ENCODE results near the gene DDX31.

DDX31 gene

DNA sequence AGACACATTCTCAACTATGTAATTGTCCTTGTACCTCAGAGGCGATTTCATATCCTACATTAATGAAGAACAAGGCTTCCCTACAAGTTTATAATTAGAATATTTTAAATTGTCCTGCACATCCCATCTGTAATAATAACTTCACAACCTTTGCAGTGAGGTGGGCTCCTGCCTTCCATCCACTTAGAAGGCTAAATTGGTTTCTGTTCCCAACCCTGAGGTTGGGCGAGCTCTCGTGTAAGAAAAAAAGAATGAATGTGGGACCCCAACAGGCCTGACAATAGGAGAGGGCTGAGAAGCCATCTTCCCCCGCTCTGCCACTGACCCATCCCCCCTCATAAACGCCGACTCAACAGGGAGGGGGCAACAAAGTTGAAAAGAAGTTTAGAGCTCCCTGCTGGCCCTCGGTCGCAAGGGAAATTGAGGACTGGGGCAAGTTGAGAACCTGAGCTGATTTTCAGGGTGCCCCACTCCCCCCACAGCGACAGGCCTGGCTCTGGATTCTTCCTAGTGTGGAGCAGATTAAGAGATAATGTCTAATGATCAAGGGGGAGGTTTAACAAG lies 78.0 kb downstream of the DDX31 start:
- ChIA-PET CTCF (no interaction called here), POLR2A (no interaction called here)
- DNase-seq (ENCODE audit: extremely low spot score) = no peak
- TF ChIP-seq BHLHE40 (IDR thresholded peaks at IDR 0.05; ENCODE audit: borderline replicate concordance) (no peak), HDGF (IDR thresholded peaks at IDR 0.05; ENCODE audit: borderline replicate concordance) (no peak)

DNA sequence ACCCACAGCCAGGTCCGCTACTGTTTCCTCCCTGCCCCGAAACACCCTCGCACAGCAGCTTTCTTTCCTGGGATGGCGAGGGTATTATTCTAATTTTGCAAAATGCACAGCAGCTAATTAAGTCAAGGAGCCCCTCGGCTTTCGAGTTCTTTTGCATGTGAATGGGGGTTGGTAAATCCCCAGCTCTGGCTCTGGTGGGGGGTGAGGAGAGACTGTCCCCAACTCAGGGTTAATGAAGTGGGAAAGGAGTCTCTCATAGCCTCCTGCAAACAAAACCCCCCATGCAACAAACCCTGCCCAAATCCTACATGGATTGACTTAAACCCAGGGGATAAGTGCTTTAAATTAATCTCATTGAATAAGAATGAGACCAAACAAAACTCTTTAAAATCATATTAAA lies 78.5 kb downstream of the DDX31 start:
- no peak for DNase-seq (ENCODE audit: extremely low spot score)
- CTCF ChIA-PET = no interaction called here
- TF ChIP-seq L3MBTL2 (conservative IDR thresholded peaks at IDR 0.05) (no peak), SP1 (IDR thresholded peaks at IDR 0.05) (no peak), CTBP1 (IDR thresholded peaks at IDR 0.05; ENCODE audit: borderline replicate concordance) (no peak), PKNOX1 (IDR thresholded peaks at IDR 0.05) (no peak), LEF1 (IDR thresholded peaks at IDR 0.05; ENCODE audit: borderline replicate concordance) (no peak), FOXM1 (IDR thresholded peaks at IDR 0.05; ENCODE audit: borderline replicate concordance) (no peak), TARDBP (IDR thresholded peaks at IDR 0.05) (no peak), NFRKB (IDR thresholded peaks at IDR 0.05) (no peak), ZNF384 (IDR thresholded peaks at IDR 0.05) (no peak), SUZ12 (IDR thresholded peaks at IDR 0.05) (no peak), HDGF (IDR thresholded peaks at IDR 0.05; ENCODE audit: borderline replicate concordance) (no peak), FOXA1 (IDR thresholded peaks at IDR 0.05) (no peak), ELF4 (IDR thresholded peaks at IDR 0.05) (no peak), ARNT (IDR thresholded peaks at IDR 0.05) (no peak), FOXK2 (IDR thresholded peaks at IDR 0.05) (no peak)
- POLR2A ChIA-PET = no interaction called here

DNA sequence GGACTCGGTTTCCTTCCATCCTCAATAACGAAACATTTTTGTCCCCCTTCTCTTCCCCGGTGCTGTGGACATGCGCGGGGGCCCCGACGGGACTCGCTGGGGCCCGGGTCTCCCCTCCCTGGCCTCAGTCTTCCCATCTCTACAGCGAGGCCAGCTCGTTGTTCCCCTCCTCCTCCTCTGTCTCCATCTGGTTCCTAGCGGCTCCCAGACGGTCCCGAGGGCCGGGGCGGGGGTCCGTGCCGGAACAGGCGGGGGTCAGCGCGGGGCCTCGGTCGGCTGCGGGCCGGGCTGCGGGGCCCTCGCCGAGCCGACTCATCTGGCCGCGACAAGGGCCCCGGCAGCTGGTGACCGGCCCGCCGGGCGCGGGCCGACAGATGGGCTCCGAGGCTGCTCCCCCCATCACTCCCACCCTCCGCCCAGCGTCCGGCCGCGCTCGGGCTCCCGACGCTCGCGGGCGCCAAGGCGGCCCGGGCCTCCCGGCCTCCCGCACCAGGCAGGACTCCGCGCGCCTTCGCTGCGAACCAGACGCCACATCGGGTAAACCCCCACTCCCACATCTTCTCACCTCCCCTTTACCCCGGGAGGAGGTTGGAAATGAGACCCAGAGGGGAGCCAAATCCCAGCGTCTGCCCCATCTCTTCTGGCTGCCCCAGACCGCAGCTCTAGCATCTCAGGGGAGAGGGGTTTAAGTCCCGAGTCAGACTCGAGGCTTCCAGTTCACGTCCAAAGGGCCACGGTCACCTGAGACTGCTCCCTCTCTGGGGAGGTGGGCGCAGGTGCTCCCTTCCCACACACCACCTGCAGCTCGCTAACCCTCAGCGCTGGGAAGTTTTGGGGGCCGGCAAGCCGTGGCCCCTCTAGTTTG lies 79.2 kb downstream of the DDX31 start:
- POLR2A ChIA-PET = no interaction called here
- CTCF ChIA-PET = no interaction called here
- no peak for TF ChIP-seq HDGF (IDR thresholded peaks at IDR 0.05; ENCODE audit: borderline replicate concordance)
- TF ChIP-seq FOXK2 (IDR thresholded peaks at IDR 0.05) = no peak
- TF ChIP-seq ELF4 (IDR thresholded peaks at IDR 0.05) = no peak
- no peak for TF ChIP-seq PKNOX1 (IDR thresholded peaks at IDR 0.05)
- TF ChIP-seq L3MBTL2 (conservative IDR thresholded peaks at IDR 0.05) = no peak
- TF ChIP-seq SP1 (IDR thresholded peaks at IDR 0.05) = no peak
- TF ChIP-seq SUZ12 (IDR thresholded peaks at IDR 0.05) = no peak
- no peak for TF ChIP-seq LEF1 (IDR thresholded peaks at IDR 0.05; ENCODE audit: borderline replicate concordance)
- TF ChIP-seq ZNF384 (IDR thresholded peaks at IDR 0.05) = no peak
- TF ChIP-seq FOXM1 (IDR thresholded peaks at IDR 0.05; ENCODE audit: borderline replicate concordance) = no peak
- TF ChIP-seq CTBP1 (IDR thresholded peaks at IDR 0.05; ENCODE audit: borderline replicate concordance) = no peak
- no peak for TF ChIP-seq BHLHE40 (IDR thresholded peaks at IDR 0.05; ENCODE audit: borderline replicate concordance)
- TF ChIP-seq TARDBP (IDR thresholded peaks at IDR 0.05) = no peak
- TF ChIP-seq ARNT (IDR thresholded peaks at IDR 0.05) = no peak
- TF ChIP-seq FOXA1 (IDR thresholded peaks at IDR 0.05) = no peak
- no peak for TF ChIP-seq NFRKB (IDR thresholded peaks at IDR 0.05)
- DNase-seq (ENCODE audit: extremely low spot score) = no peak

DNA sequence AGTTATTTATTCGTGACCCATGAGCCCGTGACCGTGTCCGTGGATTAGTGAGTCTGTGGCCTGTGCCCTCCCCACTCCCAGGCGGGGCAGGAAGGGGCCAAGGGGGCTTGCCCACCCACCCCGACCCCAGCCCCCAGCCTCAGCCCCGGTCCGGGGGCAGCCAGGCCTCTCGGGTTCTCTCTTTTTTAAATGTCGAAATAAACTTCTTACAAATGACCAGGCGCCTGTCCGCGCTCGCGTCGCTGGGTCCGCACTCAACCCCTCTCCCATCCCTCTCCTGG lies 79.8 kb downstream of the DDX31 start:
- TF ChIP-seq ZNF384 (IDR thresholded peaks at IDR 0.05) (no peak), FOXK2 (IDR thresholded peaks at IDR 0.05) (no peak), PKNOX1 (IDR thresholded peaks at IDR 0.05) (no peak), CTBP1 (IDR thresholded peaks at IDR 0.05; ENCODE audit: borderline replicate concordance) (no peak), SP1 (IDR thresholded peaks at IDR 0.05) (no peak), FOXM1 (IDR thresholded peaks at IDR 0.05; ENCODE audit: borderline replicate concordance) (no peak)
- no peak for DNase-seq (ENCODE audit: extremely low spot score)
- CTCF ChIA-PET = no interaction called here
- POLR2A ChIA-PET = no interaction called here

GRCh38 chr9:132589148-132590036 lies 80.4 kb downstream of the DDX31 start:
- TF ChIP-seq TARDBP (IDR thresholded peaks at IDR 0.05) (no peak), SUZ12 (IDR thresholded peaks at IDR 0.05) (no peak), ZNF384 (IDR thresholded peaks at IDR 0.05) (no peak), ARNT (IDR thresholded peaks at IDR 0.05) (no peak), LEF1 (IDR thresholded peaks at IDR 0.05; ENCODE audit: borderline replicate concordance) (no peak), NFRKB (IDR thresholded peaks at IDR 0.05) (no peak), FOXM1 (IDR thresholded peaks at IDR 0.05; ENCODE audit: borderline replicate concordance) (no peak), CTBP1 (IDR thresholded peaks at IDR 0.05; ENCODE audit: borderline replicate concordance) (no peak), BHLHE40 (IDR thresholded peaks at IDR 0.05; ENCODE audit: borderline replicate concordance) (no peak), PKNOX1 (IDR thresholded peaks at IDR 0.05) (no peak), HDGF (IDR thresholded peaks at IDR 0.05; ENCODE audit: borderline replicate concordance) (no peak), L3MBTL2 (conservative IDR thresholded peaks at IDR 0.05) (no peak), SP1 (IDR thresholded peaks at IDR 0.05) (no peak), FOXK2 (IDR thresholded peaks at IDR 0.05) (no peak), ELF4 (IDR thresholded peaks at IDR 0.05) (no peak), FOXA1 (IDR thresholded peaks at IDR 0.05) (no peak)
- POLR2A ChIA-PET = no interaction called here
- no peak for DNase-seq (ENCODE audit: extremely low spot score)
- CTCF ChIA-PET = no interaction called here

Measured in HEK293T (cell line).